Common myeloid progenitor, CD34-positive (primary cell): ENCODE results near the gene TRIM71.

Experiments
- CTCF ChIA-PET: fragments of 350-600 bp; sonication (Branson Sonifier 250); formaldehyde crosslinking; loops from one replicate; lab custom pipeline; 2021; ENCODE audit warnings: antibody characterized with exemption; lab: Charles Lee
- POLR2A ChIA-PET: fragments of 350-600 bp; sonication (Branson Sonifier 250); formaldehyde crosslinking; loops from one replicate; lab custom pipeline; 2021; ENCODE audit warnings: antibody characterized with exemption; lab: Charles Lee
- DNase-seq, 3 donors: peaks; one replicate each; pipeline versions ENCODE4 v3.0.0 to v3.0.0-alpha.2; 2013
- H3K27ac ChIP-seq, 2 experiments: 1 replicate in 1 of 2; 2 replicates in 1 of 2; pipeline ENCODE4 v1.7.0; 2013; ENCODE audit warnings: inconsistent platforms in 2 of 2, low read length in 2 of 2, mild to moderate bottlenecking in 2 of 2, low read depth in 1 of 2, moderate library complexity in 1 of 2; ENCODE audit not compliant: severe bottlenecking in 2 of 2, insufficient read depth in 1 of 2, poor library complexity in 1 of 2
- H3K27me3 ChIP-seq, 5 experiments: replicated peaks in 2 of 5; 1 replicate in 3 of 5; 2 replicates in 2 of 5; pipeline versions ENCODE4 v1.6.1 to v1.7.0; 2013; ENCODE audit warnings: low read length in 4 of 5, mild to moderate bottlenecking in 2 of 5, moderate library complexity in 2 of 5, inconsistent platforms in 1 of 5; ENCODE audit not compliant: insufficient read depth in 5 of 5, control insufficient read depth in 4 of 5
- H3K36me3 ChIP-seq, 4 experiments: 1 replicate in 2 of 4; 2 replicates in 2 of 4; pipeline versions ENCODE4 v1.6.1 to v1.7.0; 2013; ENCODE audit warnings: low read length in 3 of 4, control low read depth in 1 of 4, mild to moderate bottlenecking in 1 of 4; ENCODE audit not compliant: control insufficient read depth in 4 of 4, insufficient read depth in 4 of 4
- H3K4me1 ChIP-seq, 4 experiments: 1 replicate in 3 of 4; 2 replicates in 1 of 4; pipeline versions ENCODE4 v1.6.1 to v1.7.1; 2013; ENCODE audit warnings: low read length in 3 of 4, mild to moderate bottlenecking in 3 of 4, control low read depth in 1 of 4, inconsistent platforms in 1 of 4, moderate library complexity in 1 of 4; ENCODE audit not compliant: control insufficient read depth in 4 of 4, insufficient read depth in 4 of 4; ENCODE audit errors: control extremely low read depth in 1 of 4
- H3K4me3 ChIP-seq, 7 experiments: 1 replicate in 4 of 7; 2 replicates in 3 of 7; pipeline versions ENCODE4 v1.5.1 to v1.7.0; 2013; ENCODE audit warnings: mild to moderate bottlenecking in 7 of 7, low read length in 6 of 7, moderate library complexity in 6 of 7, inconsistent platforms in 2 of 7, low read depth in 2 of 7, control low read depth in 1 of 7; ENCODE audit not compliant: insufficient read depth in 4 of 7, control insufficient read depth in 1 of 7; ENCODE audit errors: extremely low read depth in 1 of 7
- H3K9me3 ChIP-seq, 5 experiments: 1 replicate in 4 of 5; 2 replicates in 1 of 5; pipeline versions ENCODE4 v1.6.1 to v1.7.1; 2013; ENCODE audit warnings: low read length in 4 of 5, mild to moderate bottlenecking in 2 of 5, inconsistent platforms in 1 of 5, low read depth in 1 of 5, moderate library complexity in 1 of 5; ENCODE audit not compliant: control insufficient read depth in 4 of 5, insufficient read depth in 2 of 5; ENCODE audit errors: control extremely low read depth in 1 of 5
- WGBS: methylation state at CpG from one replicate; pipeline ENCODE4 v1.1.5; 2013; ENCODE audit not compliant: insufficient coverage; 5-methylcytosine and 5-hydroxymethylcytosine counted together

TRIM71 gene

GRCh38 chr3:32894977-32895376 lies 77.2 kb downstream of the TRIM71 start:
- no peaks in the 10 kb centered on the region for H3K27me3 ChIP-seq
- no peaks in the 10 kb centered on the region for H3K9me3 ChIP-seq
- POLR2A ChIA-PET: no interaction called here
- H3K4me1 ChIP-seq: no peaks in the 10 kb centered on the region
- WGBS: 100% methylated on average over 2 of the region's 2 CpGs
- CTCF ChIA-PET: interaction anchor here (0.5 to 0.6 kb wide), 2 partner anchors 42 to 530 kb away, joined by 3 read pairs; no protein-coding TSS in a partner anchor
- H3K4me3 ChIP-seq: no peak overlapping the region
- DNase-seq: no peak
- H3K27ac ChIP-seq: no peak overlapping the region
- H3K36me3 ChIP-seq: peaks cover 3 to 68% (median 12%) of the 10 kb centered on the region in 4 experiments

DNA sequence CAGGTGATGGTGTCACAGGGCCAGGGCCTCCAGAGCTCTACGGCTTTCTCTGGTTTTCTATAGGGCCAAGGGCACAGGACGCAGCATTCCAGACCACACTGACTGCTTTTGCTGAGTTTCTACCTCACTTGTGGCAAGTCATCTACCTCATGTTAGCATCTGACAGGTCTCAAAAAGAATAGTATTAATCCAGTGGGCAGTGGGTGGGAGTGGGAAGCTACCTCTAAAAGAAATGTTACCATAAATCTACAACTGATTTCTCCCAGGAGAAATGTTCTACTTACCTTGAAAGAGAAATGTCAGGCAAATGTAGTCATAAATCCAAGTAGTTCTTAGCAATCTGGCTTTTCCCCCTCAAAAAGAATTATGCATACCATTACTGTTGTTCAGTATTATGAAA lies 77.9 kb downstream of the TRIM71 start:
- Histone ChIP-seq H3K36me3 (peaks cover 2 to 64% (median 7%) of the 10 kb centered on the region in 4 experiments), H3K27me3 (no peaks in the 10 kb centered on the region), H3K27ac (no peak overlapping the region), H3K4me3 (no peak overlapping the region), H3K4me1 (peaks cover 0 to under 1% (median 0%) of the 10 kb centered on the region in 4 experiments), H3K9me3 (no peaks in the 10 kb centered on the region)
- CTCF ChIA-PET: interaction anchor here (0.6 kb wide), 1 partner anchor 1122 kb away, joined by 3 read pairs; no protein-coding TSS in a partner anchor
- POLR2A ChIA-PET: no interaction called here
- WGBS: 100% methylated on average over 2 of the region's 2 CpGs
- DNase-seq: no peak

DNA sequence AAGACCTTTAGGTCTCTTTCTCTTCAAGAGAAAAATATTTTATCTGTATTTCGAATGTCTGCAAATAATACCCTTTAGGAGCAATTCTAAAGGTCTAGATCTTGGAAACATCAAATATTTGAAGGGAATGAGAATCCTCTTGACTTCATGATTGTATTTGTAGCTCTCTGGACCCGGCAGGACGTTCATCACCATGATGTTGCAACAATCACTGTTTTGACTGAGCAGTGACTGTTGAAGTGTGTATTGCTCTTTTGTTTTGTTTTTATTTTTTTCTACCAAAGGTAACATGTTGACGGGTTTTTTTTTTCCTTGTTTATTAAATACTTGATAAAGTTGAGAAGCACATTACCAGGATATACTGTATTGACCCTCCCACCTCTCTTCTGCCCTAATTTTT lies 78.3 kb downstream of the TRIM71 start:
- H3K9me3 ChIP-seq: no peaks in the 10 kb centered on the region
- POLR2A ChIA-PET: no interaction called here
- peaks cover 0 to 5% (median under 1%) of the 10 kb centered on the region in 4 experiments for H3K4me1 ChIP-seq
- H3K27ac ChIP-seq: no peak overlapping the region
- CTCF ChIA-PET: interaction anchor here (0.6 kb wide), 1 partner anchor 1122 kb away, joined by 3 read pairs; no protein-coding TSS in a partner anchor
- WGBS: 100% methylated on average over 3 of the region's 4 CpGs
- no peaks in the 10 kb centered on the region for H3K27me3 ChIP-seq
- no peak for DNase-seq
- H3K36me3 ChIP-seq: peaks cover 0 to 60% (median 3%) of the 10 kb centered on the region in 4 experiments
- H3K4me3 ChIP-seq: no peak overlapping the region

DNA sequence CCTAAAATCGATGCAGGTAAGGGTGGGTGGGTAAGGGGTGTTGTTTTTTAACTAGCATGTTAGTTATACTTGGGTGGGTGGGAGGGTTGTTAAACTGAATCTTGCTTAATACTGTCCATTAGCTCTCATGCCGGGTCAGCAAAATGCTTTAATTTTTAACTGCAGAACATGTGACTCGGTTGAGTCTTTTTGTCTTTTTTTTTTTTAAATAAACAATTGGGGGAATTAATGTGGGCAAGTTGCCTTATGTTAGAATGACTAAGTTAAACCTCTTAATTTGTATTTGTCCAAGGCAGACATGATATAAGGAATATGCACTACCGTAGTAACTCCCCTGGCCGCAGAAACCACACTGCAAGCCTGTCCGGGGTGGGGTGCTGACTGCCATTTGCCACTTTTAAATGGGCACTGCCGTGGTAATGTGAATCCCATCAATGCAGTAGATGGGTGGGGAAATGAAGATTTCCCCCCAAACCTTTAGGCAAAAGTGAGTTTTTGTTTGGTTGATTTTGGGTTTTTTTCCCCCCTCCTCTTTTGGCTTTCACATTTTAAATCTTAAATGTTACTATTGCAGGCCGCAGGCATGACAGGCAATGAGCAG lies 79.3 kb downstream of the TRIM71 start:
- Histone ChIP-seq H3K27ac (no peak overlapping the region), H3K4me1 (peaks cover 0 to 14% (median 3%) of the 10 kb centered on the region in 4 experiments), H3K27me3 (no peaks in the 10 kb centered on the region), H3K36me3 (peaks cover 0 to 51% (median 0%) of the 10 kb centered on the region in 4 experiments), H3K4me3 (no peak overlapping the region), H3K9me3 (no peaks in the 10 kb centered on the region)
- CTCF ChIA-PET: interaction anchor here (0.6 to 1.0 kb wide), 3 partner anchors 11 to 142 kb away, joined by 3 read pairs; no protein-coding TSS in a partner anchor
- POLR2A ChIA-PET: no interaction called here
- 100% methylated on average over 1 of the region's 8 CpGs for WGBS
- no peak for DNase-seq

- DNase-seq: no peak
- 89% methylated on average over 2 of the region's 5 CpGs for WGBS
- peaks cover 0 to 43% (median 0%) of the 10 kb centered on the region in 4 experiments for H3K36me3 ChIP-seq
- H3K4me1 ChIP-seq: peaks cover 0 to 14% (median 5%) of the 10 kb centered on the region in 4 experiments
- no peak overlapping the region for H3K27ac ChIP-seq
- no peaks in the 10 kb centered on the region for H3K9me3 ChIP-seq
- ChIA-PET POLR2A (interaction anchor here (0.6 kb wide), 1 partner anchor 13 kb away, joined by 3 read pairs; no protein-coding TSS in a partner anchor), CTCF (interaction anchor here (0.8 to 1.2 kb wide), 4 partner anchors 12 to 116 kb away, joined by 3 read pairs; no protein-coding TSS in a partner anchor)
- H3K4me3 ChIP-seq: no peak overlapping the region
- no peaks in the 10 kb centered on the region for H3K27me3 ChIP-seq
Observed at GRCh38 chr3:32897981-32898623, 80.3 kb downstream of the TRIM71 start.

GRCh38 chr3:32899265-32899664 lies 81.5 kb downstream of the TRIM71 start:
- H3K36me3 ChIP-seq: peaks cover 0 to 35% (median 0%) of the 10 kb centered on the region in 4 experiments
- H3K9me3 ChIP-seq: no peaks in the 10 kb centered on the region
- ChIA-PET CTCF (interaction anchor here (0.8 to 1.2 kb wide), 2 partner anchors 25 to 117 kb away, joined by 3 read pairs; no protein-coding TSS in a partner anchor), POLR2A (no interaction called here)
- no peak for DNase-seq
- H3K27me3 ChIP-seq: no peaks in the 10 kb centered on the region
- H3K4me3 ChIP-seq: no peak overlapping the region
- WGBS: 100% methylated on average over 1 of the region's 2 CpGs
- H3K4me1 ChIP-seq: peaks cover 0 to 14% (median 5%) of the 10 kb centered on the region in 4 experiments
- no peak overlapping the region for H3K27ac ChIP-seq
